ENCODE data around the gene THSD8. TPM values are rescaled to one million over a fixed set of nuclear protein-coding genes. Genes with fewer than 3 reads are reported as not detected.

THSD8 gene
- total RNA-seq, 1 donor from 2014 or later, result not detected

GRCh38 chr19:12791345-12792050 is 10.4 kb upstream of the THSD8 start, which contains the start of gene JUNB:
TSS of gene JUNB (plus strand) at chr19:12791486. CDS start at chr19:12791772, 286 bp downstream.
- Histone ChIP-seq H3K79me2 (ENCODE audit: low read depth) (no peaks in the 10 kb centered on the region), H3K36me3 (no peaks in the 10 kb centered on the region), H3K9me3 (ENCODE audit: low read depth) (no peaks in the 10 kb centered on the region), H3K4me3 (peak within 1 kb of the TSS; percentile 61), H2AFZ (replicated peaks) (no peak within 1 kb of the TSS), H3K27me3 (peaks cover 39% of the 10 kb centered on the region), H3K4me1 (peaks cover 37% of the 10 kb centered on the region), H3K9ac (no peak within 1 kb of the TSS), H3K4me2 (peak within 1 kb of the TSS; percentile 84), H3K27ac (no peak within 1 kb of the TSS), H4K20me1 (ENCODE audit: low read depth) (peaks cover 6% of the 10 kb centered on the region), H3F3A (ENCODE audit: low read depth) (peaks cover 66% of the 10 kb centered on the region)
- peak within 1 kb of the TSS; percentile 88 for H3K4me3 Mint-ChIP-seq
- peaks cover 41% of the 10 kb centered on the region for H3K4me1 Mint-ChIP-seq
- TF ChIP-seq, protein P1, sequence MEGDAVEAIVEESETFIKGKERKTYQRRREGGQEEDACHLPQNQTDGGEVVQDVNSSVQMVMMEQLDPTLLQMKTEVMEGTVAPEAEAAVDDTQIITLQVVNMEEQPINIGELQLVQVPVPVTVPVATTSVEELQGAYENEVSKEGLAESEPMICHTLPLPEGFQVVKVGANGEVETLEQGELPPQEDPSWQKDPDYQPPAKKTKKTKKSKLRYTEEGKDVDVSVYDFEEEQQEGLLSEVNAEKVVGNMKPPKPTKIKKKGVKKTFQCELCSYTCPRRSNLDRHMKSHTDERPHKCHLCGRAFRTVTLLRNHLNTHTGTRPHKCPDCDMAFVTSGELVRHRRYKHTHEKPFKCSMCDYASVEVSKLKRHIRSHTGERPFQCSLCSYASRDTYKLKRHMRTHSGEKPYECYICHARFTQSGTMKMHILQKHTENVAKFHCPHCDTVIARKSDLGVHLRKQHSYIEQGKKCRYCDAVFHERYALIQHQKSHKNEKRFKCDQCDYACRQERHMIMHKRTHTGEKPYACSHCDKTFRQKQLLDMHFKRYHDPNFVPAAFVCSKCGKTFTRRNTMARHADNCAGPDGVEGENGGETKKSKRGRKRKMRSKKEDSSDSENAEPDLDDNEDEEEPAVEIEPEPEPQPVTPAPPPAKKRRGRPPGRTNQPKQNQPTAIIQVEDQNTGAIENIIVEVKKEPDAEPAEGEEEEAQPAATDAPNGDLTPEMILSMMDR (IDR thresholded peaks at IDR 0.05), result peak; percentile 12
- TF ChIP-seq EZH2 (IDR thresholded peaks at IDR 0.05), result no peak
- DNase-seq (ENCODE audit: low spot score), result peak; percentile 90
- H3K9me3 Mint-ChIP-seq, result no peaks in the 10 kb centered on the region
- peaks cover 3% of the 10 kb centered on the region for H3K36me3 Mint-ChIP-seq
- H3K27me3 Mint-ChIP-seq (ENCODE audit: insufficient read depth, low read depth), result peaks cover 8% of the 10 kb centered on the region
- H3K27ac Mint-ChIP-seq, result peak within 1 kb of the TSS; percentile 74

GRCh38 chr19:12792051-12792852 is 9.6 kb upstream of the THSD8 start:
- TF ChIP-seq EZH2 (IDR thresholded peaks at IDR 0.05), result peak; percentile 87
- peak; percentile 89 for TF ChIP-seq EZH2phosphoT487 (IDR thresholded peaks at IDR 0.05)
- TF ChIP-seq, protein P1 (IDR thresholded peaks at IDR 0.05), result no peak
- Mint-ChIP-seq H3K27me3 (ENCODE audit: insufficient read depth, low read depth) (peaks cover 8% of the 10 kb centered on the region), H3K4me1 (peaks cover 42% of the 10 kb centered on the region), H3K9me3 (no peaks in the 10 kb centered on the region), H3K4me3 (peak overlapping the region; percentile 88), H3K36me3 (peaks cover 4% of the 10 kb centered on the region), H3K27ac (no peak overlapping the region)
- no peak overlapping the region for H3K27ac ChIP-seq
- H3K4me3 ChIP-seq, result peak overlapping the region; percentile 61
- H3F3A ChIP-seq (ENCODE audit: low read depth), result peaks cover 73% of the 10 kb centered on the region
- H3K27me3 ChIP-seq, result peaks cover 39% of the 10 kb centered on the region
- no peak overlapping the region for H2AFZ ChIP-seq (replicated peaks)
- H3K9me3 ChIP-seq (ENCODE audit: low read depth), result no peaks in the 10 kb centered on the region
- peak overlapping the region; percentile 84 for H3K4me2 ChIP-seq
- peaks cover 10% of the 10 kb centered on the region for H4K20me1 ChIP-seq (ENCODE audit: low read depth)
- H3K36me3 ChIP-seq, result no peaks in the 10 kb centered on the region
- H3K79me2 ChIP-seq (ENCODE audit: low read depth), result no peaks in the 10 kb centered on the region
- peak; percentile 76 for DNase-seq (ENCODE audit: low spot score)
- no peak overlapping the region for H3K9ac ChIP-seq
- H3K4me1 ChIP-seq, result peaks cover 37% of the 10 kb centered on the region

GRCh38 chr19:12792853-12793289 is 9.0 kb upstream of the THSD8 start:
- peak overlapping the region; percentile 88 for H3K4me3 Mint-ChIP-seq
- peaks cover 78% of the 10 kb centered on the region for H3F3A ChIP-seq (ENCODE audit: low read depth)
- H3K27ac ChIP-seq, result no peak overlapping the region
- no peaks in the 10 kb centered on the region for H3K9me3 ChIP-seq (ENCODE audit: low read depth)
- H3K27me3 Mint-ChIP-seq (ENCODE audit: insufficient read depth, low read depth), result peaks cover 8% of the 10 kb centered on the region
- no peaks in the 10 kb centered on the region for H3K9me3 Mint-ChIP-seq
- peaks cover 4% of the 10 kb centered on the region for H3K36me3 Mint-ChIP-seq
- H3K4me3 ChIP-seq, result peak overlapping the region; percentile 61
- H2AFZ ChIP-seq (replicated peaks), result no peak overlapping the region
- H3K9ac ChIP-seq, result no peak overlapping the region
- H4K20me1 ChIP-seq (ENCODE audit: low read depth), result peaks cover 10% of the 10 kb centered on the region
- H3K4me2 ChIP-seq, result peak overlapping the region; percentile 84
- DNase-seq (ENCODE audit: low spot score), result no peak
- H3K27me3 ChIP-seq, result peaks cover 39% of the 10 kb centered on the region
- H3K4me1 Mint-ChIP-seq, result peaks cover 41% of the 10 kb centered on the region
- no peaks in the 10 kb centered on the region for H3K79me2 ChIP-seq (ENCODE audit: low read depth)
- H3K27ac Mint-ChIP-seq, result peak overlapping the region; percentile 53
- peaks cover 37% of the 10 kb centered on the region for H3K4me1 ChIP-seq
- no peaks in the 10 kb centered on the region for H3K36me3 ChIP-seq
- TF ChIP-seq, protein P1 (IDR thresholded peaks at IDR 0.05), result no peak
- TF ChIP-seq EZH2 (IDR thresholded peaks at IDR 0.05), result no peak
- no peak for TF ChIP-seq EZH2phosphoT487 (IDR thresholded peaks at IDR 0.05)
